Upper lobe of left lung (tissue), 4 donors: Measurements from ENCODE around the gene FGF16.
"Not testable (repeated sequence)": the region's sequence is repeated elsewhere in the genome, so short reads cannot be mapped to it uniquely, and the experiment has no call there.

Source experiments
- CTCF ChIP-seq, 6 experiments: fragments of 450-650 bp in 4 of 6; fragments of 200-600 bp in 2 of 6; sonication (generic) in 2 of 6; IDR thresholded peaks; one replicate each; pipeline ENCODE4 v1.5.1; 2016 to 2019; ENCODE audit warnings: antibody characterized with exemption in 6 of 6
- EP300 ChIP-seq, 4 donors: sonication (generic); formaldehyde crosslinking; IDR thresholded peaks; one replicate each; pipeline ENCODE4 v1.5.1; 2017; ENCODE audit warnings: antibody characterized with exemption in 4 of 4, control low read depth in 2 of 4

- not testable (repeated sequence) for TF ChIP-seq EP300, CTCF (IDR thresholded peaks at IDR 0.05)
These were observed 53.0 kb downstream of the FGF16 start for GRCh38 chrX:77500164-77500563.
